Astrocyte (in vitro differentiated cells and primary cell): Measurements from ENCODE around the gene TRMT61A. TPM values are rescaled to one million over a fixed set of nuclear protein-coding genes. Genes with fewer than 3 reads are reported as not detected.
A peak's percentile ranks its signal among the peaks of the same experiment; 100 is the strongest.

ENCODE experiments used
- DNase-seq: peaks from one replicate; pipeline ENCODE4 v3.0.0-alpha.2; 2010; ENCODE audit warnings: low read depth
- FAIRE-seq: peaks from 2 replicates; lab custom pipeline; 2011; peaks lifted over from hg19 to GRCh38; lab: Jason Lieb, UNC
- H2AFZ ChIP-seq: 2 replicates; pipeline ENCODE4 v1.6.0; 2012; ENCODE audit warnings: low read depth, low read length, inconsistent platforms
- H3K27ac ChIP-seq: 2 replicates; pipeline ENCODE4 v1.5.1; 2011; ENCODE audit warnings: low read depth, low read length, inconsistent platforms
- H3K27me3 ChIP-seq: 2 replicates; pipeline ENCODE4 v1.6.0; 2011; ENCODE audit warnings: low read length, inconsistent platforms; ENCODE audit not compliant: insufficient read depth
- H3K36me3 ChIP-seq: 2 replicates; pipeline ENCODE4 v1.5.1; 2011; ENCODE audit warnings: low read length, inconsistent platforms; ENCODE audit not compliant: insufficient read depth
- H3K4me1 ChIP-seq: 2 replicates; pipeline ENCODE4 v1.5.1; 2011; ENCODE audit warnings: low read length, inconsistent platforms; ENCODE audit not compliant: insufficient read depth
- H3K4me2 ChIP-seq: 2 replicates; pipeline ENCODE4 v1.6.0; 2012; ENCODE audit warnings: low read length, inconsistent platforms
- H3K4me3 ChIP-seq: 2 replicates; pipeline ENCODE4 v1.5.1; 2011; ENCODE audit warnings: low read depth, mild to moderate bottlenecking, low read length, inconsistent platforms; ENCODE audit not compliant: insufficient read depth
- H3K79me2 ChIP-seq: 2 replicates; pipeline ENCODE4 v1.6.0; 2012; ENCODE audit warnings: mild to moderate bottlenecking, low read length, inconsistent platforms; ENCODE audit not compliant: insufficient read depth
- H3K9ac ChIP-seq: 2 replicates; pipeline ENCODE4 v1.6.0; 2012; ENCODE audit warnings: mild to moderate bottlenecking, low read length, inconsistent platforms
- H3K9me3 ChIP-seq: 2 replicates; pipeline ENCODE4 v1.5.1; 2012; ENCODE audit warnings: low read depth, mild to moderate bottlenecking, low read length, inconsistent platforms; ENCODE audit not compliant: insufficient read depth
- H4K20me1 ChIP-seq: 2 replicates; pipeline ENCODE4 v1.6.0; 2012; ENCODE audit warnings: low read length, inconsistent platforms; ENCODE audit not compliant: insufficient read depth
- H3K27ac Mint-ChIP-seq: one replicate; pipeline ENCODE4 v1.8.0; 2021; ENCODE audit warnings: mild to moderate bottlenecking, mixed read lengths; ENCODE audit not compliant: unreplicated experiment
- H3K27me3 Mint-ChIP-seq: one replicate; pipeline ENCODE4 v1.8.0; 2021; ENCODE audit warnings: low read depth, mixed read lengths; ENCODE audit not compliant: unreplicated experiment
- H3K36me3 Mint-ChIP-seq: one replicate; pipeline ENCODE4 v1.8.0; 2021; ENCODE audit warnings: low read depth, mixed read lengths; ENCODE audit not compliant: unreplicated experiment
- H3K4me1 Mint-ChIP-seq: one replicate; pipeline ENCODE4 v1.8.0; 2021; ENCODE audit warnings: low read depth, mixed read lengths; ENCODE audit not compliant: unreplicated experiment
- H3K4me3 Mint-ChIP-seq: one replicate; pipeline ENCODE4 v1.8.0; 2021; ENCODE audit warnings: mild to moderate bottlenecking, moderate library complexity, mixed read lengths; ENCODE audit not compliant: unreplicated experiment
- H3K9me3 Mint-ChIP-seq: one replicate; pipeline ENCODE4 v1.8.0; 2021; ENCODE audit warnings: mild to moderate bottlenecking, mixed read lengths; ENCODE audit not compliant: unreplicated experiment
- EZH2 ChIP-seq: IDR thresholded peaks from 2 replicates; pipeline ENCODE4 v1.6.1; 2012; ENCODE audit warnings: mild to moderate bottlenecking, low read length, inconsistent platforms; ENCODE audit not compliant: insufficient read depth
- total RNA-seq: library from RNA; stranded (reverse); gene quantifications from 2 replicates; pipeline ENCODE4 v1.2.1, GENCODE V29; 2021
- TF ChIP-seq, protein P1 (sequence below): IDR thresholded peaks from 2 replicates; pipeline ENCODE4 v1.5.1; 2011; ENCODE audit warnings: low read depth, mild to moderate bottlenecking, inconsistent platforms, low read length, moderate library complexity; ENCODE audit not compliant: insufficient read depth

Gene TRMT61A
- total RNA-seq, 1 donor from 2014 or later, result 12.4 TPM

DNA sequence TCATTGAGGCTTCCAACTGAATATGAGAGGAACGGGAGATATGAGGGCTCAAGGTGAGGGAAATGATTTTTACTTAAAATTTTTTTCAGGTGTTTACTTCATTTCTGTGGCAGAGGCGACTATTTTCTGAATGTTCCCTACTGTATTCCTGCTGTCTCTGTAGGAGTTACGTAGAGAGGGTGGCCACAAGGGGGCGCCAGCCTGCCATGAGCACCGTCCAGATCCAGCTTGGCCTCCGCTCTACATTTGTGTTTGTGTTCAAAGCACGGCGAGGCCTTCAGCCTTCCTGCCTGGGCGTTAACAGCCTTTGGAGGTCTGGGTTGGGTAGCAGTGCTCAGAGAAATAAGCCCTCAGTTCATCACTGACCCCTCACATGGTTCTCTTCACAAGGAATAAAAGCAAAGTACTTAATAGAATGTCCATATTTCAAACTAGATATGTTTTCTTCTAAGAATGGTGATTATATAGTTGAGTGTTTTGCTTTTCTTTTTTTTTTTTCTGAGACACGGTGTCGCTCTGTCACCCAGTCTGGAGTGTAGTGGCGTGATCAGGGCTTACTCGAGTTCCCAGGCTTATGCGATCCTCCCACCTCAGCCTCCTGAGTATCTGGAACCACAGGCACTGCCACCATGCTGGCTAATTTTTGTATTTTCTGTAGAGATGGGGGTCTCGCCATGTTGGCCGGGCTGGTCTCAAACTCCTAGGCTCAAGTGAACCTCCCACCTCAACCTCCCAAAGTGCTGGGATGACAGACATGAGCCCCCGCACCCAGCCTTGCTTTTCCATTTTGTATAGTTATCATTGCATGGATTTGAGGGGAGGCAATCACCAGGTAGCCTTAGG lies 28.6 kb upstream of the TRMT61A start:
- H3K27me3 Mint-ChIP-seq, result no peaks in the 10 kb centered on the region
- H2AFZ ChIP-seq, result no peak overlapping the region
- H4K20me1 ChIP-seq, result peaks cover 61% of the 10 kb centered on the region
- no peak for TF ChIP-seq EZH2
- TF ChIP-seq, protein P1, sequence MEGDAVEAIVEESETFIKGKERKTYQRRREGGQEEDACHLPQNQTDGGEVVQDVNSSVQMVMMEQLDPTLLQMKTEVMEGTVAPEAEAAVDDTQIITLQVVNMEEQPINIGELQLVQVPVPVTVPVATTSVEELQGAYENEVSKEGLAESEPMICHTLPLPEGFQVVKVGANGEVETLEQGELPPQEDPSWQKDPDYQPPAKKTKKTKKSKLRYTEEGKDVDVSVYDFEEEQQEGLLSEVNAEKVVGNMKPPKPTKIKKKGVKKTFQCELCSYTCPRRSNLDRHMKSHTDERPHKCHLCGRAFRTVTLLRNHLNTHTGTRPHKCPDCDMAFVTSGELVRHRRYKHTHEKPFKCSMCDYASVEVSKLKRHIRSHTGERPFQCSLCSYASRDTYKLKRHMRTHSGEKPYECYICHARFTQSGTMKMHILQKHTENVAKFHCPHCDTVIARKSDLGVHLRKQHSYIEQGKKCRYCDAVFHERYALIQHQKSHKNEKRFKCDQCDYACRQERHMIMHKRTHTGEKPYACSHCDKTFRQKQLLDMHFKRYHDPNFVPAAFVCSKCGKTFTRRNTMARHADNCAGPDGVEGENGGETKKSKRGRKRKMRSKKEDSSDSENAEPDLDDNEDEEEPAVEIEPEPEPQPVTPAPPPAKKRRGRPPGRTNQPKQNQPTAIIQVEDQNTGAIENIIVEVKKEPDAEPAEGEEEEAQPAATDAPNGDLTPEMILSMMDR, result peak; percentile 94
- no peak overlapping the region for H3K4me2 ChIP-seq
- H3K4me1 Mint-ChIP-seq, result peaks cover 3% of the 10 kb centered on the region
- H3K79me2 ChIP-seq, result peaks cover 23% of the 10 kb centered on the region
- peak overlapping the region; percentile 27 for H3K27ac Mint-ChIP-seq
- DNase-seq (peak; percentile 56), FAIRE-seq (no peak)
- H3K36me3 ChIP-seq, result peaks cover 48% of the 10 kb centered on the region
- no peaks in the 10 kb centered on the region for H3K9me3 Mint-ChIP-seq
- H3K27ac ChIP-seq, result no peak overlapping the region
- peak overlapping the region; percentile 29 for H3K9ac ChIP-seq
- no peak overlapping the region for H3K4me3 Mint-ChIP-seq
- no peaks in the 10 kb centered on the region for H3K9me3 ChIP-seq
- no peaks in the 10 kb centered on the region for H3K4me1 ChIP-seq
- H3K4me3 ChIP-seq, result no peak overlapping the region
- H3K27me3 ChIP-seq, result no peaks in the 10 kb centered on the region
- peaks cover 22% of the 10 kb centered on the region for H3K36me3 Mint-ChIP-seq

DNA sequence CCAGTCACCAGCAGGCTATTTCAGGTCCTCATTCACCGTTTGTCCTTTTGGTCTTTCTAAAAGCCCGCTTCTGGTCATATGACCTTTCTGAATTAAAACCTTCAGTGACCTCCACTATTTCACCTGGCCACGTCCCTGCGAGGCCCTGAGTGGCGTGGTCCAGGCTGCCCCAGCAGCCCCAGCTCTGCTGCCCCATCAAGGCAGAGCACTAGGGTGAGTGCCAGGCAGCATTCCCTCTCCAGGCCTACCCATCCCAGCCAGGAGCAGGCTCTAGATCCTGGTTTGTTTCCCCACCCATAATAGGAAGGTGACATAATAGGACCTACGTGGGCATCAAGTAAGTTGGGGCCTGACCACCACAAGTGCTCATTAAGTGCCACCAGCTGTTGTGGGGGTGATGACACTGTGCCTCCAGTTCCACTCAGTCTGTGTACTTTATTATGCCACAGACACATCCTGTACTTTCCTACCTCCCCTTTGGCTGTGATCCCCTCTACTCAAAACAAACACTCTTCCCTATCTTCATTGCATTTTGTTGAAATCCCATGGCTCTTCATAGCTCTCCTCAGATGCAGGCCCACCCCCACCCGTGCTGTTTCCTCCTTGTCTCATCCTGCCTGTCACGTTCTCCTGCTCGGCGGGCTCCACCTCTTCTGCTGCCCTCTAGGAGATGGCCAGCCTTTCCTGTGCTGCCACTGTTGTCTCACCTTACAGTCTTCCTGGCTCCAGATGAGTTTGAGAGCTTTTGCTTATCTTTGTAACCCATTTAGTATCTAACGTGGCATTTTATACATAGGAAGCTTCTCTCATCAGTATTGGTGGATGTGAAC lies 27.7 kb upstream of the TRMT61A start:
- Histone ChIP-seq H3K4me2 (no peak overlapping the region), H3K4me1 (no peaks in the 10 kb centered on the region), H3K9ac (no peak overlapping the region), H3K4me3 (no peak overlapping the region), H3K27me3 (no peaks in the 10 kb centered on the region), H4K20me1 (peaks cover 58% of the 10 kb centered on the region), H3K79me2 (peaks cover 23% of the 10 kb centered on the region), H2AFZ (no peak overlapping the region), H3K27ac (no peak overlapping the region), H3K9me3 (no peaks in the 10 kb centered on the region), H3K36me3 (peaks cover 47% of the 10 kb centered on the region)
- Mint-ChIP-seq H3K4me1 (peaks cover 3% of the 10 kb centered on the region), H3K27ac (no peak overlapping the region), H3K4me3 (peak overlapping the region; percentile 2), H3K9me3 (no peaks in the 10 kb centered on the region), H3K27me3 (no peaks in the 10 kb centered on the region), H3K36me3 (peaks cover 27% of the 10 kb centered on the region)
- TF ChIP-seq EZH2, result no peak
- TF ChIP-seq, protein P1, result no peak
- DNase-seq (no peak), FAIRE-seq (no peak)
